Upper lobe of left lung (tissue), 6 donors: ENCODE measurements around the gene PDC. TPM values are rescaled to one million over a fixed set of nuclear protein-coding genes. Genes with fewer than 3 reads are reported as not detected.
"Not testable (repeated sequence)": the region's sequence is repeated elsewhere in the genome, so short reads cannot be mapped to it uniquely, and the experiment has no call there.

Source experiments
- ATAC-seq, 2 donors: fragments of 200-7000 bp; cut with Tn5 transposase; one replicate each; pipeline ENCODE4 v1.9.1; 2022; ENCODE audit warnings: mild to moderate bottlenecking in 2 of 2, moderate library complexity in 2 of 2; ENCODE audit not compliant: low FRiP score in 2 of 2
- DNase-seq, 2 donors: peaks; one replicate each; pipeline ENCODE4 v3.0.0-alpha.2; 2019 to 2020
- H3K27ac ChIP-seq, 4 donors: fragments of 200-600 bp; sonication (generic); one replicate each; pipeline ENCODE4 v1.5.1; 2016 to 2019
- H3K27me3 ChIP-seq, 4 donors: fragments of 200-600 bp; sonication (generic); one replicate each; pipeline ENCODE4 v1.5.1; 2017 to 2019
- H3K36me3 ChIP-seq, 4 donors: fragments of 200-600 bp; sonication (generic); one replicate each; pipeline ENCODE4 v1.5.1; 2016 to 2019
- H3K4me1 ChIP-seq, 4 donors: fragments of 200-600 bp; sonication (generic); one replicate each; pipeline ENCODE4 v1.5.1; 2018 to 2019
- H3K4me3 ChIP-seq, 4 donors: fragments of 200-600 bp; sonication (generic); one replicate each; pipeline ENCODE4 v1.5.1; 2017 to 2019; ENCODE audit warnings: mild to moderate bottlenecking in 2 of 4, moderate library complexity in 1 of 4
- H3K9me3 ChIP-seq, 4 donors: fragments of 200-600 bp; sonication (generic); one replicate each; pipeline ENCODE4 v1.5.1; 2018 to 2019
- EP300 ChIP-seq, 4 donors: sonication (generic); formaldehyde crosslinking; IDR thresholded peaks; one replicate each; pipeline ENCODE4 v1.5.1; 2017; ENCODE audit warnings: antibody characterized with exemption in 4 of 4, control low read depth in 2 of 4
- POLR2A ChIP-seq, 4 donors: fragments of 450-650 bp; IDR thresholded peaks; one replicate each; pipeline ENCODE4 v1.5.1; 2016 to 2017; ENCODE audit warnings: antibody characterized with exemption in 4 of 4, mild to moderate bottlenecking in 2 of 4
- POLR2AphosphoS5 ChIP-seq, 2 donors: sonication (generic); formaldehyde crosslinking; IDR thresholded peaks; one replicate each; pipeline ENCODE4 v1.5.1; 2017; ENCODE audit warnings: antibody characterized with exemption in 2 of 2
- WGBS, 2 donors: methylation state at CpG; one replicate each; pipeline ENCODE4 v1.1.5; 2017 to 2018; 5-methylcytosine and 5-hydroxymethylcytosine counted together
- total RNA-seq, 6 donors: library from RNA; depleted of rRNA in 4 of 6; stranded (reverse); fragments of >200 nt in 4 of 6; gene quantifications; one replicate each; pipeline versions ENCODE4 v1.1.0 to v1.2.1, GENCODE V29; 2016 to 2021
- TF ChIP-seq, protein P1 (sequence below), 6 experiments: fragments of 450-650 bp in 4 of 6; fragments of 200-600 bp in 2 of 6; sonication (generic) in 2 of 6; IDR thresholded peaks; one replicate each; pipeline ENCODE4 v1.5.1; 2016 to 2019; ENCODE audit warnings: antibody characterized with exemption in 6 of 6
- donor health status: DM: no; HTN: no; CAD: no; lungs with moderate emphysema.
- donor health status: DM: no; HTN: yes; CAD: no; lungs with severe emphysema.

PDC gene
- total RNA-seq, 6 donors from 2014 or later, result not detected

- Histone ChIP-seq H3K4me3 (no peak overlapping the region), H3K4me1 (no peaks in the 10 kb centered on the region), H3K27me3 (no peaks in the 10 kb centered on the region), H3K9me3 (no peaks in the 10 kb centered on the region), H3K36me3 (peaks cover 0 to 35% (median 9%) of the 10 kb centered on the region in 4 donors), H3K27ac (no peak overlapping the region)
- WGBS, 2 donors, result 58 to 59% methylated on average over 4 of the region's 4 CpGs
- ATAC-seq (no peak), DNase-seq (no peak)
- TF ChIP-seq EP300 (IDR thresholded peaks at IDR 0.05) (no peak), POLR2A (IDR thresholded peaks at IDR 0.05) (no peak), POLR2AphosphoS5 (IDR thresholded peaks at IDR 0.05) (no peak)
- TF ChIP-seq, protein P1, sequence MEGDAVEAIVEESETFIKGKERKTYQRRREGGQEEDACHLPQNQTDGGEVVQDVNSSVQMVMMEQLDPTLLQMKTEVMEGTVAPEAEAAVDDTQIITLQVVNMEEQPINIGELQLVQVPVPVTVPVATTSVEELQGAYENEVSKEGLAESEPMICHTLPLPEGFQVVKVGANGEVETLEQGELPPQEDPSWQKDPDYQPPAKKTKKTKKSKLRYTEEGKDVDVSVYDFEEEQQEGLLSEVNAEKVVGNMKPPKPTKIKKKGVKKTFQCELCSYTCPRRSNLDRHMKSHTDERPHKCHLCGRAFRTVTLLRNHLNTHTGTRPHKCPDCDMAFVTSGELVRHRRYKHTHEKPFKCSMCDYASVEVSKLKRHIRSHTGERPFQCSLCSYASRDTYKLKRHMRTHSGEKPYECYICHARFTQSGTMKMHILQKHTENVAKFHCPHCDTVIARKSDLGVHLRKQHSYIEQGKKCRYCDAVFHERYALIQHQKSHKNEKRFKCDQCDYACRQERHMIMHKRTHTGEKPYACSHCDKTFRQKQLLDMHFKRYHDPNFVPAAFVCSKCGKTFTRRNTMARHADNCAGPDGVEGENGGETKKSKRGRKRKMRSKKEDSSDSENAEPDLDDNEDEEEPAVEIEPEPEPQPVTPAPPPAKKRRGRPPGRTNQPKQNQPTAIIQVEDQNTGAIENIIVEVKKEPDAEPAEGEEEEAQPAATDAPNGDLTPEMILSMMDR (IDR thresholded peaks at IDR 0.05), result no peak
Observed at GRCh38 chr1:186418503-186418902, 42.4 kb downstream of the PDC start.

GRCh38 chr1:186413319-186413718 is 47.6 kb downstream of the PDC start:
- Histone ChIP-seq H3K4me1 (no peaks in the 10 kb centered on the region), H3K36me3 (peaks cover 0 to 45% (median 6%) of the 10 kb centered on the region in 4 donors), H3K4me3 (no peak overlapping the region), H3K9me3 (no peaks in the 10 kb centered on the region), H3K27ac (no peak overlapping the region), H3K27me3 (no peaks in the 10 kb centered on the region)
- ATAC-seq (no peak), DNase-seq (no peak)
- TF ChIP-seq POLR2AphosphoS5 (IDR thresholded peaks at IDR 0.05) (no peak), POLR2A (IDR thresholded peaks at IDR 0.05) (no peak)
- 97 to 98% methylated on average over 1 of the region's 1 CpG for WGBS, 2 donors

DNA sequence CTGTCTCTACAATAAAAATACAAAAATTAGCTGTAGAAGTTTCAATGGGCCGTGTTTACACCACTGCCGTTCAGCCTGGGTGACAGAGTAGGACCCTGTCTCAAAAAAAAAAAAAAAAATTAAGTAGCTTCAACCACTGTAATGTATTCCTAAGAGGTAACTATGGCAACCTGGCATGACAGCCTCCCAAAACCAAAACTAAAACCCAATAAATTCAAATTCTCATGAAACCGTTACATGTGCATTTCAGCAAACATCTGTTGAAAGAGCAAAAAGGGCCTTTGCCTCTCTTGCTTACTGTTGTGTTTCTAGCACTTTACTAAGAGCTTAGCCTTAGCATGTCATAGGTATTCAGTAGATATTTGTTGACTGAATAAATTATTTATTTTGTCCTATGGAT is 51.8 kb downstream of the PDC start:
- Histone ChIP-seq H3K4me3 (no peak overlapping the region), H3K36me3 (peaks cover 0 to 62% (median 4%) of the 10 kb centered on the region in 4 donors), H3K27ac (no peak overlapping the region), H3K9me3 (no peaks in the 10 kb centered on the region), H3K27me3 (no peaks in the 10 kb centered on the region), H3K4me1 (no peaks in the 10 kb centered on the region)
- ATAC-seq (no peak), DNase-seq (no peak)
- no peak for TF ChIP-seq POLR2A (IDR thresholded peaks at IDR 0.05)
- no peak for TF ChIP-seq EP300 (IDR thresholded peaks at IDR 0.05)
- TF ChIP-seq, protein P1 (IDR thresholded peaks at IDR 0.05), result no peak
- no peak for TF ChIP-seq POLR2AphosphoS5 (IDR thresholded peaks at IDR 0.05)
- 77 to 84% methylated on average over 3 of the region's 3 CpGs for WGBS, 2 donors

DNA sequence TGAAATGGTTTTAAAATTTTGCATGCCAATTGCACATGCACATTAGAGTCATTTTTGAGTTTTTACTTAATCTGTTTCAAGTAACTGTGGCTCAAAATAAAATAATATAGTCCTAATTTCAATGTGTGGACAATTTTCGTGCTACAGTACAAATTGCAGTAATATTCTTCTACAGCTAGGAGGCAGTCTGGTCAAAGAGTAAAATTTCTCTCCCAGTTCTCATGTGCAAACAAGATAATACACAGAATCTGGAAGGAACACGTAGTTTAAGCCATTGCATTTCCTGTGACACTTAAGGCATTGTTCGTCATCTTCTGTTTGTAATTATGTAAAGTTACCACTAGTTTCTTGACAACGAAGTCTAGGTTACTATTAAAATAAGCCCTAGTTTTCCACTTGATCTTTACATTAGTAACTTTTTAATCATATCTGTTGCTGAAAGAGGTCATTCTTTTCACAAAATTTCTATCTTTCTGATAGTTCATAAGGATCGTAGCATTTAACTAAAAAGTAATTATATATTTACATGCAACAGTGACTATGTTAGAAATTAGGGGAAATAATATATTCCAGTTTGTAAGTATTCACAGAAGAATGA is 56.4 kb downstream of the PDC start:
- Histone ChIP-seq H3K36me3 (peaks cover 9 to 54% (median 12%) of the 10 kb centered on the region in 4 donors), H3K4me3 (no peak overlapping the region), H3K9me3 (no peaks in the 10 kb centered on the region), H3K4me1 (no peaks in the 10 kb centered on the region), H3K27me3 (no peaks in the 10 kb centered on the region), H3K27ac (no peak overlapping the region)
- 28 to 32% methylated on average over 5 of the region's 5 CpGs for WGBS, 2 donors
- ATAC-seq (peak in 1 of 2 donors; percentile 72), DNase-seq (no peak)
- TF ChIP-seq, protein P1 (IDR thresholded peaks at IDR 0.05), result peak; percentile 41 to 67 (median 60)
- TF ChIP-seq POLR2A (IDR thresholded peaks at IDR 0.05), result no peak

GRCh38 chr1:186403632-186404031 is 57.3 kb downstream of the PDC start:
- ATAC-seq, result no peak

GRCh38 chr1:186401446-186401845 is 59.5 kb downstream of the PDC start:
- WGBS, 2 donors, result 87 to 90% methylated on average over 2 of the region's 2 CpGs
- not testable (repeated sequence) for DNase-seq, H3K4me3 ChIP-seq, H3K4me1 ChIP-seq, ATAC-seq, H3K9me3 ChIP-seq, H3K27me3 ChIP-seq, H3K27ac ChIP-seq
- H3K36me3 ChIP-seq, result peaks cover 9 to 56% (median 20%) of the 10 kb centered on the region in 4 donors

More at GRCh38 chr1:186403632-186404031, 57.3 kb downstream of the PDC start:
- H3K4me3 ChIP-seq, result no peak overlapping the region
- H3K27me3 ChIP-seq, result no peaks in the 10 kb centered on the region
- H3K9me3 ChIP-seq, result no peaks in the 10 kb centered on the region
- no peaks in the 10 kb centered on the region for H3K4me1 ChIP-seq
- DNase-seq, result no peak
- H3K27ac ChIP-seq, result no peak overlapping the region
- peaks cover 9 to 54% (median 14%) of the 10 kb centered on the region in 4 donors for H3K36me3 ChIP-seq
- no peak for TF ChIP-seq POLR2A (IDR thresholded peaks at IDR 0.05)
- no peak for TF ChIP-seq EP300 (IDR thresholded peaks at IDR 0.05)
- TF ChIP-seq, protein P1 (IDR thresholded peaks at IDR 0.05), result no peak
- no peak for TF ChIP-seq POLR2AphosphoS5 (IDR thresholded peaks at IDR 0.05)
